HEK293 (cell line): ENCODE results near the gene ESR1.

Source experiments
- CTCF ChIA-PET: fragments of 350-600 bp; formaldehyde crosslinking; extraction: SDS; loops from one replicate; lab custom pipeline; 2021; ENCODE audit warnings: antibody characterized with exemption; lab: Yijun Ruan, JAX
- POLR2A ChIA-PET: fragments of 300-600 bp; formaldehyde crosslinking; extraction: SDS; loops from one replicate; lab custom pipeline; 2020; ENCODE audit warnings: antibody characterized with exemption, inconsistent platforms; lab: Yijun Ruan, JAX
- H3K27ac ChIP-seq: fragments of 200-500 bp; sonication (Bioruptor generic); 2 replicates; pipeline ENCODE4 v1.5.1; 2014; ENCODE audit warnings: low read depth, low read length, control low read depth, inconsistent platforms; ENCODE audit errors: extremely low read depth
- H3K36me3 ChIP-seq, 2 experiments: fragments of 200-500 bp in 1 of 2; sonication (Bioruptor generic) in 1 of 2; 1 replicate in 1 of 2; 2 replicates in 1 of 2; pipeline ENCODE4 v1.5.1; 2014 to 2017; ENCODE audit warnings: inconsistent platforms in 2 of 2, low read length in 2 of 2; ENCODE audit not compliant: control insufficient read depth in 2 of 2, insufficient read depth in 1 of 2
- H3K4me1 ChIP-seq: fragments of 200-500 bp; sonication (Bioruptor generic); 2 replicates; pipeline ENCODE4 v1.5.1; 2014; ENCODE audit warnings: mild to moderate bottlenecking, low read length, inconsistent platforms; ENCODE audit not compliant: control insufficient read depth, insufficient read depth
- H3K4me3 ChIP-seq: 2 replicates; pipeline ENCODE4 v1.5.1; 2011; ENCODE audit warnings: low read depth, mild to moderate bottlenecking, control low read depth, low read length, moderate library complexity
- H3K9me3 ChIP-seq: fragments of 200-500 bp; sonication (Bioruptor generic); 2 replicates; pipeline ENCODE4 v1.5.1; 2014; ENCODE audit warnings: low read depth, low read length, inconsistent platforms; ENCODE audit not compliant: control insufficient read depth, insufficient read depth
- GLI2 ChIP-seq: fragments of 450-650 bp; formaldehyde crosslinking; IDR thresholded peaks from 2 replicates; pipeline ENCODE4; 2017; ENCODE audit warnings: missing biosample characterization, missing genetic modification characterization, low read depth, borderline replicate concordance
- KLF16 ChIP-seq: fragments of 450-650 bp; formaldehyde crosslinking; IDR thresholded peaks from 2 replicates; pipeline ENCODE4 v1.5.1; 2017; ENCODE audit warnings: missing biosample characterization, missing genetic modification characterization
- KLF7 ChIP-seq: fragments of 450-650 bp; formaldehyde crosslinking; IDR thresholded peaks from 2 replicates; pipeline ENCODE4 v1.5.1; 2016; ENCODE audit warnings: missing biosample characterization, missing genetic modification characterization, borderline replicate concordance
- OVOL3 ChIP-seq: fragments of 450-650 bp; formaldehyde crosslinking; IDR thresholded peaks from 2 replicates; pipeline ENCODE4 v1.5.1; 2016; ENCODE audit warnings: missing biosample characterization, missing genetic modification characterization
- PATZ1 ChIP-seq: fragments of 450-650 bp; formaldehyde crosslinking; IDR thresholded peaks from 2 replicates; pipeline ENCODE4 v1.5.1; 2016; ENCODE audit warnings: missing biosample characterization, missing genetic modification characterization
- SETDB1 ChIP-seq: IDR thresholded peaks from one replicate; pipeline ENCODE4 v1.6.1; 2017; ENCODE audit warnings: mild to moderate bottlenecking, low read length, moderate library complexity, mixed read lengths; ENCODE audit not compliant: insufficient read length
- SP2 ChIP-seq: fragments of 450-650 bp; formaldehyde crosslinking; IDR thresholded peaks from 2 replicates; pipeline ENCODE4 v1.5.1; 2016; ENCODE audit warnings: missing biosample characterization, missing genetic modification characterization
- YY2 ChIP-seq: fragments of 450-650 bp; formaldehyde crosslinking; IDR thresholded peaks from 2 replicates; pipeline ENCODE4 v1.5.1; 2016; ENCODE audit warnings: missing biosample characterization, missing genetic modification characterization
- ZBTB1 ChIP-seq: fragments of 450-650 bp; formaldehyde crosslinking; IDR thresholded peaks from 2 replicates; pipeline ENCODE4 v1.5.1; 2016; ENCODE audit warnings: missing biosample characterization, missing genetic modification characterization
- ZBTB17 ChIP-seq: fragments of 450-650 bp; formaldehyde crosslinking; IDR thresholded peaks from 2 replicates; pipeline ENCODE4 v1.5.1; 2016; ENCODE audit warnings: missing biosample characterization, missing genetic modification characterization
- ZNF175 ChIP-seq: fragments of 450-650 bp; formaldehyde crosslinking; IDR thresholded peaks from 2 replicates; pipeline ENCODE4 v1.5.1; 2016; ENCODE audit warnings: missing biosample characterization, missing genetic modification characterization
- ZNF184 ChIP-seq: fragments of 450-650 bp; IDR thresholded peaks from 2 replicates; pipeline ENCODE4 v1.5.1; 2018; ENCODE audit warnings: missing biosample characterization, mild to moderate bottlenecking, missing genetic modification characterization
- ZNF202 ChIP-seq: fragments of 450-650 bp; formaldehyde crosslinking; IDR thresholded peaks from 2 replicates; pipeline ENCODE4 v1.5.1; 2016; ENCODE audit warnings: missing biosample characterization, missing genetic modification characterization, borderline replicate concordance
- ZNF214 ChIP-seq: fragments of 450-650 bp; formaldehyde crosslinking; IDR thresholded peaks from 2 replicates; pipeline ENCODE4 v1.5.1; 2017; ENCODE audit warnings: missing biosample characterization, mild to moderate bottlenecking, missing genetic modification characterization, borderline replicate concordance
- ZNF23 ChIP-seq: fragments of 450-650 bp; formaldehyde crosslinking; IDR thresholded peaks from 2 replicates; pipeline ENCODE4 v1.5.1; 2016; ENCODE audit warnings: missing biosample characterization, missing genetic modification characterization, borderline replicate concordance
- ZNF302 ChIP-seq: fragments of 450-650 bp; formaldehyde crosslinking; IDR thresholded peaks from 2 replicates; pipeline ENCODE4 v1.5.1; 2016; ENCODE audit warnings: missing biosample characterization, missing genetic modification characterization, low read depth
- ZNF311 ChIP-seq: fragments of 450-650 bp; formaldehyde crosslinking; IDR thresholded peaks from 2 replicates; pipeline ENCODE4 v1.5.1; 2017; ENCODE audit warnings: missing biosample characterization, missing genetic modification characterization, borderline replicate concordance
- ZNF433 ChIP-seq: fragments of 450-650 bp; formaldehyde crosslinking; IDR thresholded peaks from 2 replicates; pipeline ENCODE4 v1.5.1; 2016; ENCODE audit warnings: missing biosample characterization, missing genetic modification characterization, low read depth
- ZNF473 ChIP-seq: fragments of 450-650 bp; formaldehyde crosslinking; IDR thresholded peaks from 2 replicates; pipeline ENCODE4 v1.5.1; 2017; ENCODE audit warnings: missing biosample characterization, missing genetic modification characterization
- ZNF558 ChIP-seq: fragments of 450-650 bp; formaldehyde crosslinking; IDR thresholded peaks from 2 replicates; pipeline ENCODE4 v1.5.1; 2016; ENCODE audit warnings: missing biosample characterization, missing genetic modification characterization
- ZNF701 ChIP-seq: fragments of 450-650 bp; formaldehyde crosslinking; IDR thresholded peaks from 2 replicates; pipeline ENCODE4 v1.5.1; 2016; ENCODE audit warnings: missing biosample characterization, missing genetic modification characterization
- ZNF791 ChIP-seq: fragments of 450-650 bp; formaldehyde crosslinking; IDR thresholded peaks from 2 replicates; pipeline ENCODE4 v1.5.1; 2016; ENCODE audit warnings: missing biosample characterization, missing genetic modification characterization
- ZSCAN16 ChIP-seq: fragments of 450-650 bp; formaldehyde crosslinking; IDR thresholded peaks from 2 replicates; pipeline ENCODE4 v1.5.1; 2016; ENCODE audit warnings: missing biosample characterization, missing genetic modification characterization
- ZSCAN23 ChIP-seq: fragments of 450-650 bp; formaldehyde crosslinking; IDR thresholded peaks from 2 replicates; pipeline ENCODE4 v1.5.1; 2016; ENCODE audit warnings: missing biosample characterization, missing genetic modification characterization
- TF ChIP-seq, protein P1 (sequence below): fragments of 450-650 bp; formaldehyde crosslinking; IDR thresholded peaks from 2 replicates; pipeline ENCODE4 v1.5.1; 2017; ENCODE audit warnings: missing biosample characterization, missing genetic modification characterization
- TF ChIP-seq, protein P2 (sequence below): fragments of 450-650 bp; formaldehyde crosslinking; IDR thresholded peaks from 2 replicates; pipeline ENCODE4 v1.5.1; 2016; ENCODE audit warnings: missing biosample characterization, missing genetic modification characterization
- TF ChIP-seq, protein P3 (sequence below): fragments of 450-650 bp; formaldehyde crosslinking; IDR thresholded peaks from 2 replicates; pipeline ENCODE4 v1.5.1; 2017; ENCODE audit warnings: missing biosample characterization, missing genetic modification characterization

ESR1 gene

DNA sequence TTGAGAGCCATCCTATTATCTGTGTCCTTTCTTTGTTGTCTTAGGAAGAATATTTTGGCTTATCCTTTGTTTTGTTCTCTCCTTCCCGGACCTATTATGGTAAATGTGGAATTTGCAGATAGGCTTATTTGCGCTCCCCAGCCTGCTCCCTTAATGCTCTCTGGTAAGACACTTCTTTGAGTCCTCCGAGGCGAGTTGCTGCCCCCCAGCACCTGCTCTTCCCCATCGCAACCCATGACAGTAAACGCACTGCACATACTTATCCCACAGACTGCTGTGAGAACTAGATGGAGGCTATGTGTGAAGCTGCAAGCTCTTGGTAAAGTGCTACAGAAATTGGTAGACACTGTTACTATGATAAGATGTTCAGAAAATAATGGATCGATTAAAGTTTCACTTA lies 47.0 kb upstream of the ESR1 start:
- ChIA-PET POLR2A (no interaction called here), CTCF (interaction anchor here (0.8 kb wide), 1 partner anchor 927 kb away, joined by 5 read pairs; no protein-coding TSS in a partner anchor)
- H3K9me3 ChIP-seq: no peaks in the 10 kb centered on the region
- no peak overlapping the region for H3K4me3 ChIP-seq
- TF ChIP-seq ZNF302: no peak
- no peak for TF ChIP-seq ZBTB17 (tag by site-specific recombination)
- no peak for TF ChIP-seq ZNF791 (tag by site-specific recombination)
- no peak for TF ChIP-seq ZNF473 (tag by site-specific recombination)
- no peak for TF ChIP-seq SETDB1
- TF ChIP-seq ZBTB1: no peak
- no peak for TF ChIP-seq ZNF202 (tag by site-specific recombination)
- TF ChIP-seq, protein P1, sequence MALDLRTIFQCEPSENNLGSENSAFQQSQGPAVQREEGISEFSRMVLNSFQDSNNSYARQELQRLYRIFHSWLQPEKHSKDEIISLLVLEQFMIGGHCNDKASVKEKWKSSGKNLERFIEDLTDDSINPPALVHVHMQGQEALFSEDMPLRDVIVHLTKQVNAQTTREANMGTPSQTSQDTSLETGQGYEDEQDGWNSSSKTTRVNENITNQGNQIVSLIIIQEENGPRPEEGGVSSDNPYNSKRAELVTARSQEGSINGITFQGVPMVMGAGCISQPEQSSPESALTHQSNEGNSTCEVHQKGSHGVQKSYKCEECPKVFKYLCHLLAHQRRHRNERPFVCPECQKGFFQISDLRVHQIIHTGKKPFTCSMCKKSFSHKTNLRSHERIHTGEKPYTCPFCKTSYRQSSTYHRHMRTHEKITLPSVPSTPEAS (tag by site-specific recombination): no peak
- no peak for TF ChIP-seq ZSCAN16 (tag by site-specific recombination)
- no peak for TF ChIP-seq ZNF184 (tag by site-specific recombination)
- TF ChIP-seq ZNF214: no peak
- no peak for TF ChIP-seq ZNF175
- TF ChIP-seq ZNF23 (tag by site-specific recombination): no peak
- TF ChIP-seq ZSCAN23 (tag by site-specific recombination): no peak
- TF ChIP-seq ZNF433 (tag by site-specific recombination): no peak
- TF ChIP-seq OVOL3 (tag by site-specific recombination): no peak
- H3K27ac ChIP-seq: no peak overlapping the region
- no peaks in the 10 kb centered on the region for H3K4me1 ChIP-seq
- H3K36me3 ChIP-seq: no peaks in the 10 kb centered on the region

- POLR2A ChIA-PET: no interaction called here
- H3K36me3 ChIP-seq: no peaks in the 10 kb centered on the region
- no peaks in the 10 kb centered on the region for H3K4me1 ChIP-seq
- no peak overlapping the region for H3K4me3 ChIP-seq
- H3K27ac ChIP-seq: no peak overlapping the region
- TF ChIP-seq, protein P2, sequence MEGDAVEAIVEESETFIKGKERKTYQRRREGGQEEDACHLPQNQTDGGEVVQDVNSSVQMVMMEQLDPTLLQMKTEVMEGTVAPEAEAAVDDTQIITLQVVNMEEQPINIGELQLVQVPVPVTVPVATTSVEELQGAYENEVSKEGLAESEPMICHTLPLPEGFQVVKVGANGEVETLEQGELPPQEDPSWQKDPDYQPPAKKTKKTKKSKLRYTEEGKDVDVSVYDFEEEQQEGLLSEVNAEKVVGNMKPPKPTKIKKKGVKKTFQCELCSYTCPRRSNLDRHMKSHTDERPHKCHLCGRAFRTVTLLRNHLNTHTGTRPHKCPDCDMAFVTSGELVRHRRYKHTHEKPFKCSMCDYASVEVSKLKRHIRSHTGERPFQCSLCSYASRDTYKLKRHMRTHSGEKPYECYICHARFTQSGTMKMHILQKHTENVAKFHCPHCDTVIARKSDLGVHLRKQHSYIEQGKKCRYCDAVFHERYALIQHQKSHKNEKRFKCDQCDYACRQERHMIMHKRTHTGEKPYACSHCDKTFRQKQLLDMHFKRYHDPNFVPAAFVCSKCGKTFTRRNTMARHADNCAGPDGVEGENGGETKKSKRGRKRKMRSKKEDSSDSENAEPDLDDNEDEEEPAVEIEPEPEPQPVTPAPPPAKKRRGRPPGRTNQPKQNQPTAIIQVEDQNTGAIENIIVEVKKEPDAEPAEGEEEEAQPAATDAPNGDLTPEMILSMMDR (tag by site-specific recombination): no peak
- TF ChIP-seq GLI2: no peak
- CTCF ChIA-PET: interaction anchor here (0.5 to 1.1 kb wide), 4 partner anchors 9 to 366 kb away, joined by 3 to 4 read pairs (median 3); no protein-coding TSS in a partner anchor
- H3K9me3 ChIP-seq: no peaks in the 10 kb centered on the region
These were observed 45.6 kb upstream of the ESR1 start for GRCh38 chr6:151761851-151762250.

- no peaks in the 10 kb centered on the region for H3K4me1 ChIP-seq
- no peaks in the 10 kb centered on the region for H3K9me3 ChIP-seq
- H3K36me3 ChIP-seq: no peaks in the 10 kb centered on the region
- no peak overlapping the region for H3K4me3 ChIP-seq
- CTCF ChIA-PET: interaction anchor here (0.8 to 1.1 kb wide), 3 partner anchors 8 to 365 kb away, joined by 3 read pairs; no protein-coding TSS in a partner anchor
- TF ChIP-seq PATZ1 (tag by site-specific recombination) (no peak), ZNF558 (tag by site-specific recombination) (no peak), KLF16 (no peak), SP2 (no peak), ZNF701 (tag by site-specific recombination) (no peak), KLF7 (tag by site-specific recombination) (no peak), ZNF311 (tag by site-specific recombination) (no peak), YY2 (no peak)
- TF ChIP-seq, protein P3, sequence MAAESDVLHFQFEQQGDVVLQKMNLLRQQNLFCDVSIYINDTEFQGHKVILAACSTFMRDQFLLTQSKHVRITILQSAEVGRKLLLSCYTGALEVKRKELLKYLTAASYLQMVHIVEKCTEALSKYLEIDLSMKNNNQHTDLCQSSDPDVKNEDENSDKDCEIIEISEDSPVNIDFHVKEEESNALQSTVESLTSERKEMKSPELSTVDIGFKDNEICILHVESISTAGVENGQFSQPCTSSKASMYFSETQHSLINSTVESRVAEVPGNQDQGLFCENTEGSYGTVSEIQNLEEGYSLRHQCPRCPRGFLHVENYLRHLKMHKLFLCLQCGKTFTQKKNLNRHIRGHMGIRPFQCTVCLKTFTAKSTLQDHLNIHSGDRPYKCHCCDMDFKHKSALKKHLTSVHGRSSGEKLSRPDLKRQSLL (tag by site-specific recombination): no peak
- TF ChIP-seq, all 188 proteins: peak for 0
- H3K27ac ChIP-seq: no peak overlapping the region
- POLR2A ChIA-PET: no interaction called here
These were observed 44.7 kb upstream of the ESR1 start for GRCh38 chr6:151762817-151763216.
